Cardiac septum (tissue), 1 donor: Measurements from ENCODE around the gene FXR2. TPM values are rescaled to one million over a fixed set of nuclear protein-coding genes. Genes with fewer than 3 reads are reported as not detected.
"Not testable (repeated sequence)": the region's sequence is repeated elsewhere in the genome, so short reads cannot be mapped to it uniquely, and the experiment has no call there.

Source experiments
- DNase-seq: peaks from one replicate; pipeline ENCODE4 v3.0.0-alpha.2; 2020; ENCODE audit warnings: low spot score
- intact Hi-C: fragments of 100-400 bp; cut with DNase I; formaldehyde crosslinking; loops from one replicate; pipeline ENCODE4 v1.14.0; 2022
- total RNA-seq: library from RNA; stranded (reverse); fragmentation: NEBNext Ultra II Directional; extraction: Animal tissue kit (Norgen Biotek cat#: 25700); gene quantifications from one replicate; pipeline ENCODE4 v1.2.1, GENCODE V29; 2021
- donor health status: DM: no; HTN: no; CAD: no.

FXR2 gene
- total RNA-seq, 1 donor from 2014 or later: 83.5 TPM

DNA sequence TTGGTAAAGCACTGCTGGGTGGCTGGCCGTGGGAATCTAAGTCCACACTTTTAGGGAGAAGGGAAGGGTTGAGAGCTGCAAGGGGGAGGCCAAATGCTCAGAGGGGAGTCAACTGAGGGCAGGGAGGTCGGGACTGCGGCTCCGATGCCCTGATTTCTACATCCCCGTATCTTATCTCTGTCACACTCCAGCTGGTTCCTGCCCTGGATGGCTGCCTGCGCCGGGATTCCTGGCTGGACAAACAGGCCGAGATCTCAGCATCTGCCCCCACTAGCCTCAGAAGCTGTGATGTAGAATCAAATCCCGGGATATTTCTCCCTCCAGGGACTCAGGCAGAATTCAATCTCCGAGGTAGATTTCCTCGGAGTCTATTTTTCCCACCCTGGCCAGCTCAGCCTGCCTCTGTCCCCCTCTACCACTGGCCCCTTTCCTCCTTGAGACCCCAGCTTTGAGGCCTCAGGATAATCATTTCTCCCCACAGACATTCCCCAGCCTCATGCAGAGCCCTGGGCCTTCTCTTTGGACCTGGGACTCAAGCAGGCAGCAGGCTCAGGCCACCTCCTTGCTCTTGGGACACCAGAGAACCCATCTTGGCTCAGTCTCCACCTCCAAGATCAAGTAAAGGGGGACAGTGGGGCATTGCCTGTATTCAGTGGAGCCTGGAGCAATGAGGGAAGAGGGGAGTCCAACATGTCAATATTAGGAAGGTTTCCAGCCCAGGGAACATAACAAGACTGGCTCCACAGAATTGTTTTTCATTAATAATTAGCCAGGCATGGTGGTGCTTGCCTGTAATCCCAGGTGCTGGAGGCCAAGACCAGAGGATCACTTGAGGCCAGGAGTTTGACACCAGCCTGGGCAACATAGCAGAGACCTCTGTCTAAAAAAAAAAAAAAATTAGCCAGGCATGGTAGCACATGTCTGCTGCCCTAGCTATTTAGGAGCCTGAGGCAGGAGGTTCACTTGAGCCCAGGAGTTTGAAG is 17.0 kb upstream of the FXR2 start:
- DNase-seq: no peak
- intact Hi-C loops: loop anchor here (2.0 kb wide), 1 partner anchor 55 kb away; the partner anchor contains the start of gene TP53

DNA sequence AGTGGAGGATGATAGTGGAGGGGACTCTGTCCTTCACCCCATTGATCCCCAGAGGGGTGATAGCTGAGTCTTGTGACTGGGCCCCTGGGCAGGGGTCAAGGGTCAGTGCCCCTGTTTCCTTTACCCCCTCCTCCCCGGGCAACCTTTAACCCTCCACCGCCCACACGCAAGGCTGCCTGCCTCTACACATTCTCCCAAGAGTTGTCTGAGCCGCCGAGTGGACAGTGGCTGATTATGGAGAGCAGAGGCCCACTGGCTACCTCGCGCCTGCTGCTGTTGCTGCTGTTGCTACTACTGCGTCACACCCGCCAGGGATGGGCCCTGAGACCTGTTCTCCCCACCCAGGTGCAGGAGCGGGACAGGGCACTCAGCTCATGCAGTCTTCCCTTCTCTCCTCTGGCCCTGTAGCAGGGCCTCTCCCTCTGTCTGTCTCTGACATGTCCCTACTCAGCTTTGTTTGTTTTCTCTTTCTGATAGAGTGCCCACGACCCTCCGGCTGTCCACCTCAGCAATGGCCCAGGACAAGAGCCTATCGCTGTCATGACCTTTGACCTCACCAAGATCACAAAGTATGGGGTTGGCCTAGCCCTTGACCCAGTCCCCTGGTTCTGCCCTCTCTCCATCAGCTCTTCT is 15.4 kb upstream of the FXR2 start, which contains the start of gene SHBG:
Gene SHBG (plus strand): TSS at position 197 of the 633 bp plus-strand sequence. CDS start 38 bp downstream, at position 235.
- intact Hi-C loops: loop anchor here (2.0 to 5.0 kb wide), 2 partner anchors 43 to 57 kb away; partner anchors contain the start of gene TP53
- no peak for DNase-seq

DNA sequence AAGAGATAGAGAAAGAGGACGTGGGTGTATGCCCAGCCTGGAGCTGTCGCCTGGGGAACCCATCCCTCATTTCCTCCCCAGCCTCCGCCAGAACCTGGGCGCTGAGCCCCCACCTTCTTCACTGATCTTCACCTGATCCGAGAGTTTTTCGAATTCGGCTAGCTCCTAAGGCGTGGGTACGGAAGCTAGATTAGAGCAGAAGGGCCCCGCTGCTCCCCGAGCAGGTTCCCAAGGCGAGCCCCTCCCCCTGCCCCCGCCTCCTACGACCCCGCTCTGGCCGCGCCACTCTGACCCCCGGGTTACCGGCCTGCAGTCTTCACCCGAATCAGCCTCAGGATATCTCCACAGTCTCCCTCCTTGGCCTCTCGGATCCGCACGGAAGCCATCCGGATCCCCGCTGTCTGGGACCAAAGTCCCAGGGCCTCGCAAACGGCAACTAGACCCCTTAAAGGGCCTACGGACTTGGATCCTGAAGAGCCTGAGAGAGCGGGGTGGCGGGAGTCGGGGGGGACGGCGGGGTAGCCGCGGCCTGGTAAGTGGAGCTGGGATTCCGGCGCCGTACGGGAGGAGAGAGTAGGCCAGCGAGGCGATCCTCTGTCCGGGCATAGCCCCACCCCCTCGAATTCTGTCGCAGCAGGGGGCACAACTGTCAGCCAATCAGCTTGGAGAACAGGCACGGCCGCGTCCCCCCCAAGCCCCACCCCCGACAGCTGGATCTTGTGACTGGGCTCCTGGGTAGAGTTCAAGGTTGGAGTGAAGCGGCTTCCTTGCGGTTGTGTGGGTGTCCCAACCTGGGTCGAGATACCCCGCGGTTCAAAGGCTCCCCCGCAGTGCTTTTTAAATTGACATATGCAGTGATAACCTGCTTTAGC is 12.8 kb upstream of the FXR2 start, which contains the start of gene SAT2:
Gene SAT2 (minus strand): TSS at position 572 of the 872 bp plus-strand sequence. CDS start 186 bp downstream, at position 386.
- intact Hi-C loops: loop anchor here (5.0 kb wide), 1 partner anchor 40 kb away; no protein-coding TSS in a partner anchor
- DNase-seq: peak; percentile 96

DNA sequence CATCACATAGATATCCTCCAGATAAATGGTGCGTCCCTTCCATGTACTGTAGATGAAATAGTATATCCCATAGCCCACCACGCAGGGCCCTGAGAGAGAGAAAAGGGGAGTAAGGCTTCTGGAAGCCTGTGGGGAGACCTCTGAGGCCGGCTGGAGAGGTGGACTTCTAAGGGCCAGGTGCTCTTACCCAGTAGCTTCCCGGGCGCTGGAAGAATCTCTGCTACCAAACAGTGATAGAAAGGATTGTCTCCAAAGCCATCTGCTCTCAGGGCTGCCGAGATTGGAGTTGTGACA is 12.2 kb upstream of the FXR2 start:
- DNase-seq: no peak
- intact Hi-C loops: loop anchor here (5.0 kb wide), 1 partner anchor 40 kb away; no protein-coding TSS in a partner anchor

DNA sequence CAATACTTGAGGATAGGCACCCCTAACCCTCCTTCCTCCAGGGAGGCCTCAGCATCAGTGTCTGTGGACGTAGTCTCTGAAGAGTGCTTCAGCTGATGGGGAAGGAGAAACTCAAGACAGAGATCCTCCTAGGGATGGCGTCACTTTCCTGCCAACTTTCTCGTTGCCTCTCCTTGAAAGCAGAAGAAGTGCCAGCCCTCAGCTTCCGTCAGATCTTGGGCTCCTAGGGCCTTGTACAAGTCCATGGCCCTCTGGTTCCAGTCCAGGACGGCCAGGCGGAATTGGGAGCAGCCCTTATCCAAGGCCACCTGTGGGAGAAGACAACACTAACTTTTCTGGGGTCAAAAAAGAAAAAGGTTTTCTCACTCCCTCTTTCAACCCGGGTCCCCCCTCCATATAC is 11.6 kb upstream of the FXR2 start:
- DNase-seq: no peak
- intact Hi-C loops: loop anchor here (5.0 kb wide), 1 partner anchor 39 kb away; no protein-coding TSS in a partner anchor

DNA sequence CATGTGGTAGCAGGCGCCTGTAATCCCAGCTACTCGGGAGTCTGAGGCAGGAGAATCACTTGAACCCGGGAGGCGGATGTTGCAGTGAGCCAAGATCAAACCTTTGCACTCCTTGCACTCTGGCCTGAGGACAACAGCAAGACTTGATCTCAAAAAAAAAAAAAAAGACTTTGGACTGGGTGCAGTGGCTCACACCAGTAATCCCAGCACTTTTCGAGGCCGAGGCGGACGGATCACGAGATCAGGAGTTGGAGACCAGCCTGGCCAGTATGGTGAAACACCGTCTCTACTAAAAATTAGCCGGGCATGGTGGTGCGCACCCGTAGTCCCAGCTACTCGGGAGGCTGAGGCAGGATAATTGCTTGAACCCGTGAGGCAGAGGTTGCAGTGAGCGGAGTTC is 11.1 kb upstream of the FXR2 start:
- DNase-seq: not testable (repeated sequence)
- intact Hi-C loops: loop anchor here (5.0 kb wide), 1 partner anchor 38 kb away; no protein-coding TSS in a partner anchor

DNA sequence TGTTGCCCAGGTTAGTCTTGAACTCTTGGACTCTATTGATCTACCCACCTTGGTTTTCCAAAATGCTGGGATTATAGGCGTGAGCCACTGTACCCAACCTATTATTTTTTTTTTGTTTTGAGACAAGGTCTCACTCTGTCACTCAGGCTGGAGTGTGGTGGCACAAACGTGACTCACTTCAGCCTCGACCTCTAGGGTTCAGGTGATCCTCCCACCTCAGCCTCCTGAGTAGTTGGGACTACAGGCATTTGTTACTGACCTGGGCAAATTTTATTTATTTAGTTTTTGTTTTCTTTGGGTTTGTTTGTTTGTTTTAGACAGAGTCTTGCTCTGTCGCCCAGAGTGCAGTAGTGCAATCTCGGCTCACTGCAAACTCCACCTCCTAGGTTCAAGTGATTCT is 9.0 kb upstream of the FXR2 start:
- DNase-seq: no peak
- intact Hi-C loops: no loop called here

DNA sequence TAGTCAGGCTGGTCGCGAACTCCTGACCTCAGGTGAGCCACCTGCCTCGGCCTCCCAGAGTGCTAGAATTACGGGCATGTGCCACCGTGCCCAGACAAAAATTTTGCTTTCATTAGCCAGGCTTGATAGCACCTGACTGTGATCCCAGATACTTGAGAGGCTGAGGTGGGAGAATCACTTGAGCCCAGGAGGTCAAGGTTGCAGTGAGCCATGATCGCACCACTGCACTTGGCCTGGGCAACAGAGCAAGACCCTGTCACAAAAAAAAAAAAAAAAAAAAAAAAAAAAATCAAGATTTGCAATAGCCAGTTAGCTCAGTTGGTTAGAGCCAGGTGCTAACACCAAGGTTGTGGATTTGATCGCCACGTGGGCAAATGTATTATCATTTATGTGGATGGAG is 6.1 kb upstream of the FXR2 start:
- no peak for DNase-seq
- intact Hi-C loops: no loop called here

DNA sequence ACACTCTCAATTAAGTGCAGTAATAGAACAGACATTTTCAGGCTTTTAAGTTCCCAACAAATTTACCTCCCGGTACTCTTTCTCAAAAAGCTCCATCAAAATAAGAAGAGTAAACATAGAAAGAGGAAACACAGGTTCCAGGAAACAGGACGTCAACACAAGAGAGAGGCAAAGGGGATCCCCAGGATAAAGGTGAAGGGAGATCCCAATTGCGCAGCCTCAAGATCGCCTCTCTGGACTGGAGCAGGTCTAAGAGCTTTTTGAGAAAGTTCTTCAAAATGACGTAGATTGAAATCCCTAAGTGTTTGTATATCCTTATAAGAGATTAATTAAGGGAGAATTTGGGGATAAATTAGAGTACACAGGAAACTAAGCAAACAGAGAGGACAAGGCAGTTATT is 3.9 kb upstream of the FXR2 start:
- no peak for DNase-seq
- intact Hi-C loops: no loop called here

DNA sequence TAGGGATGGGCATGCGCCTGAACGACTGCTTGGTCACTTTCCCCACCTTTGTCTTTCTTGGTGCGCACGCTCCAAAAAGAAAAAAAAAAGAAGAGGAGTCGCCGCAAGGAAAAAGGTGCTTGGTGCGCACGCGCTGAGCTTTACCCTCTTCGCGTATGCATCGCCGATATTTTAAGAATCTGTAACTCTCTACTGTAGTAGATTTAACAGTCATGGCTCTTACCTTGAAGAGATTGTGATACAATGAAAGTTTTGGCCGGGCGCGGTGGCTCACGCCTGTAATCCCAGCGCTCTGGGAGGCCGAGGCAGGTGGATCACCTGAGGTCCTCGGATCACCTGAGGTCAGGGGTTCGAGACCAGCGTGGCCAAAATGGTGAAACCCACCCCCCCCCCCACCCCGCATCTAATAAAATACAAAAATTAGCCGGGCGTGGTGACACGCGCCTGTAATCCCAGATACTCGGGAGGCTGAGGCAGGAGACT is 609 bp upstream of the FXR2 start:
- intact Hi-C loops: loop anchor here (2.0 kb wide), 1 partner anchor 33 kb away; the partner anchor contains the start of gene MPDU1
- no peak for DNase-seq

DNA sequence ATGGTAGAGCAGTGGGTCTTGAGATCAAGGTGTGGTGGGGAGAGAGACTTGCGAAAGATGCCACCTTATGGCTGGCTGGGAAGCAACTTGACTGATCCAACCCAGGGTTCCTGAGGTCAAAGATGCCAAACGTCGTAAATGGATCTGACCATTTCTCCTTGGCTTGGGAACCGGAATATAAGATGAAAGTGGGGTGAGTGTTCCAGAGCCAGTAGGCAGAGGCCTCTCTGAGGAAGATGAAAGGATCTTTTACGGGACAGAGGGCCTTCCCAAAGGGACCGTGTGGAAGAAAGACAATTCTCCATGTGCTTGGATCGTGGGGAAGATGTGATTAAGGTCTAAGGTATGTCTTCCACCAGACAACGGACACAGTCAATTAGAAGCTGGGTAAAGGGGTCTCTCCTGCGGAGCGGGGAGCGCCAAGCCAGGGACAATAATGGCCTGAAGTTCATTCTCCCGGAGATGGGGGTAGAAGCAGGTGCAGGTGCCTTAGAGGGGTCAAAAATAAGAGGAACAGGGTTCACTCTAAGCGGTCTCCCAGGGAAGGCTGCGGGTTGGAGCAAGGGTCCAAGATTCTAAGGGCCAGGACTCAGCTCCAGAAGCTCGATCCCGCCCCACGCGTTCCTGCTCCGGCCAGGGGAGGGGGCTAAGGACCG is 800 bp downstream of the FXR2 start:
- intact Hi-C loops: loop anchor here (2.0 to 5.0 kb wide), 2 partner anchors 31 to 73 kb away; partner anchors contain the start of genes MPDU1, TP53 and WRAP53
- DNase-seq: no peak

DNA sequence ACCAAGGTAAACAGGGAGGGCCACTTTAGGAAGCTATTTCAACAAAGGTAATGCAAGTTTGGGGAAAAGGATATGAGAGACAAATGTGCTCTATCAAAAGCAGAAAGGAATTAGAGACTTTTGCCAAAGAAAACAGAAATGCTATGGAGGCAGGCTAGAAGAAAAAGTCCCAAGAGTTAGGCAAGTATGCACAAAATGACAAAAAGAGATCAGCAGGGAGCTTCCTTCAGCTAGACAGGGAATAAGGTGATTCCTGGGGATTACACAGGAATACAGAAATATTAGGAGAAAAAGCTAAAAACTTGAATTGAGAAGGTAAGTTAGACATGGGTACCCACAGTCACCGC is 2.4 kb downstream of the FXR2 start:
- DNase-seq: no peak
- intact Hi-C loops: loop anchor here (5.0 kb wide), 1 partner anchor 75 kb away; the partner anchor contains the start of genes TP53 and WRAP53

DNA sequence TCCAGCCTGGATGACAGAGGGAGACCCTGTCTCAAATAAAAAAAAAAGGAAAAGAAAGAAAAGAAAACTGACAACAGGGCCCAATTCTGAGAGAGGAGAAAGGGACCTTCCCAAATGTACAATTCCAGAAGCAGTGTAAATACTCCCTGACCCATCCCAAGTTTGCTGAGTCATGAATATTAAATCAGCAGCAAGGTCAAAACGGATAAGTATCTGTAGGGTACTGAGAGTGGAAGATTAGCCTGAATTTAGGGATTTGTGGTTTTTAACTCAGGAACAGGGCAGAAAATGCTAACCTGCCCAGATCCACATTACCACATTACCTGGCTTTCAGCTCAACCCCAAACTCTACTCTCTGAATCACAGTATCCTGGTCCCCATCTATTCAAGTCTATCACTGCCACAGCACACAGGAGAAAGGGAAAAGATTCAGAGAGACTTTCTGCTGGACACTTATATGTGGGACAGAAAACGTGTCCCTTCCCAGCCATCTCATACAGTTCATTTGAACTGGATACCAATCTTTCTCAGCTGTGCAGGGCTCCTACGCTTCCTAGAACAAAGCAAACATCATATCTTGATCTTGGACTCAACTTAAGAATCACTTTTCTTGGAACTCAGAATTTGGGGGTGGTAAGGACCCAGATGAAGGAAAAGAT is 2.9 kb downstream of the FXR2 start:
- intact Hi-C loops: loop anchor here (5.0 kb wide), 1 partner anchor 76 kb away; the partner anchor contains the start of genes TP53 and WRAP53
- no peak for DNase-seq

DNA sequence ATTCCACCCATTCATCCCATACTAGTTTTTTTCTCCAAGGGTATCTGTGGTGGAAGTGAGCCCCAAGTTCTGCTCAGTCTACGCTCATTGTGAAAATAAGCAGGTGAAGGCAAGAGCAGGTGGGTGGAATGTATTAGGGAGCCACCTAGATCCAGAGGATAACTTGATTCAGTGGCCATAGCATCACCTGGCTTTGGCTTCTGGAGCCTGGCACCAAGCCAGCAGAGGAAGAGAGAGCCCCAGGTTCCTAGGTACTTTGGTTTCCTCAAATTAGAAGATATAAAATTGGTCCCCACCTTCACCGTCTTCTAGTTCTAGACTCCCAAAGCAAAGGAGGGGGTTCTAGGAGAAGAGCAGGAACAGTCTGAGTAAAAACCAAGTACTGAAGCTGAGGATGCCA is 4.1 kb downstream of the FXR2 start:
- no peak for DNase-seq
- intact Hi-C loops: loop anchor here (5.0 kb wide), 1 partner anchor 77 kb away; the partner anchor contains the start of genes TP53 and WRAP53

DNA sequence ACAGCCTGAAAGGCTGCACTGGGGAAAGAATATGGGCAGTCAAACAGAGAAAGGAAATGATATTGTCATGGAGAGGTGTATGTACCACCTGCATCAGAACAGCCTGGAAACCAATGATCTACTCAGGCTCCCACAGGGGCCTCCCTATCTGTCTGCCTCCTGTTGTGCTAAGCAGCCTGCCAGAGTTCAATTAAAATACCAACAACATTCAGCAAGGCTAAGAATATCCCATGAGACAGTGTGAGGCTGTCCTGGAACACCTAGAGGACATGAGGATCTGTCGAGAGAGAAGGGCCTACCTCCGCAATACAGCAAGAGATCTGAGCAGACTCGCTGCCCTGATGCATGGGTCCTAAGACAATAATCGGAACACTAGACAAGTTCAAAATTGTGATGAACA is 8.4 kb downstream of the FXR2 start:
- DNase-seq: no peak
- intact Hi-C loops: no loop called here

DNA sequence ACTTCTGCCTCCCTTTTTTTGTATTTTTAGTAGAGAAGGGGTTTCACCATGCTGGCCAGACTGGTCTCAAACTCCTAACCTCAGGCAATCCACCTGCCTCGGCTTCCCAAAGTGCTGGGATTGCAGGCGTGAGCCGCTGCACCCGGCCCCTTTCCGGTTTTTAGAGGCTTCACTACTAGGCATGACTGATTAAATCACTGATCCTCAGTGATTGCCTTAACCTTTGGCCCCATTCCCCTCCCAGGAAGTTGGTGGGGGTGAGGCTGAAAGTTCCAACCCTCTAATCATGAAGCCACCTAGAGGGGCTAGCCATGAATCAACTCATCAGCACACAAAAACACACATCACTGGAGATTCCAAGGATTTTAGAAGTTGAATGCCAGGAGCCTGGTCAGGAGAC is 17.1 kb downstream of the FXR2 start:
- intact Hi-C loops, DNase-seq: not testable (repeated sequence)

DNA sequence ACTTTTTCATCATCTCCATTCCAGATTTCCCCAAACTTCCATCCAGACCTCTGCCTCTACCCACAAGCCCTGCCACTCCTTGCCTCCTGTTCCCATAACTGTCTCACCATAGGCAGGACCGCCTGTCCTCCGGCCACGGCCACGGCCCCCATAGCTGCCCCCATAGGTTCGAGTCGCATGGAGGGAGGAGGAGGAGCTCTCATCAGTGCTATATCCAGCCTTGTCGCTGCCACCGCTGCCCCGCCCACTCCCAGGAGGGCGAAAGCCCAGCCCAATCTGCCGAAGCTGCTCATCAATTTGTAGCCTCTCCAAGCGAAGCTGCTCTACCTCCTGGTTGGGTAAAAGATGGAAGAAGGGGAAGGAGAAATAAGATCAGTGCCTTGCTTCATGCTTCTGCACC is 21.4 kb downstream of the FXR2 start:
- intact Hi-C loops: no loop called here
- no peak for DNase-seq

DNA sequence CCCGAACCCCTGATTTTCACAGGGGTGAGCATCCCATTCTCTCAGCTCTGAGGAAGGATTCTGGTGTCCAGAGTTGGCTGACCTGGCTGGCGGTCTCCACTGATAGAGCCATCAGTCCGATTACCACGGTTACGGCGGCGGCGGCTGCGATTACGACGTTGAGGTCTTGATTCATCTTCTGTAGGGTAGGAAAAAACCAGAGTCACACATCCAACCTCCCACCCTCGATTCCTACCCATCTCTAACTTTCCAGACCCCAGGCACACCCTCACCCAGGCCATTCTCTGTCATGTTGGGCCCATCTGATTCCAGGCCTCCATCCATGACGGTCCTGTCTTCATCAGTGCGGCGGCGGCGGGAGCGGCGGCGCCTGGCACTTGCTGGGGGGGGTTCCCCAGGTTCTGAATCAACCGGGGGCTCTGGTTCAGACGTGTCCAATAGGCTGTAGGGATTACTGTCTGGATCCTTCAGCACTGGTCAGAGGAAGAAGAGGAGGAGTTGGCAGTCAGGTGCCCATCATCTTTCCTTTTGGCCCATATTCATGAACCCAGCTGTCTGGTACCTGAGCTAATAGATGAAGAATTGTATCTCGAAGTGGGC is 22.2 kb downstream of the FXR2 start:
- no peak for DNase-seq
- intact Hi-C loops: no loop called here
